CD4-positive, alpha-beta memory T cell (primary cell): ENCODE measurements around the gene BLID. TPM values are rescaled to one million over a fixed set of nuclear protein-coding genes. Genes with fewer than 3 reads are reported as not detected.

Source experiments
- CTCF ChIA-PET: fragments of 350-600 bp; sonication (Branson Sonifier 250); formaldehyde crosslinking; loops from one replicate; lab custom pipeline; 2021; ENCODE audit warnings: inconsistent platforms; ENCODE audit not compliant: partially characterized antibody; lab: Charles Lee
- POLR2A ChIA-PET: fragments of 350-600 bp; sonication (Branson Sonifier 250); formaldehyde crosslinking; loops from one replicate; lab custom pipeline; 2021; ENCODE audit not compliant: partially characterized antibody; lab: Charles Lee
- DNase-seq, 5 donors: peaks; one replicate each; pipeline versions ENCODE4 v3.0.0 to v3.0.0-alpha.2; 2020 to 2022; ENCODE audit warnings: mixed read lengths in 1 of 5
- H3K27ac ChIP-seq: one replicate; pipeline ENCODE4 v1.7.0; 2013; ENCODE audit warnings: low read depth, low read length
- H3K27me3 ChIP-seq: 2 replicates; pipeline ENCODE4 v1.7.0; 2013; ENCODE audit warnings: mild to moderate bottlenecking, low read length, moderate library complexity; ENCODE audit not compliant: insufficient read depth
- H3K36me3 ChIP-seq: 2 replicates; pipeline ENCODE4 v1.7.0; 2013; ENCODE audit warnings: mild to moderate bottlenecking, low read length, moderate library complexity; ENCODE audit not compliant: insufficient read depth
- H3K4me1 ChIP-seq: 2 replicates; pipeline ENCODE4 v1.7.0; 2013; ENCODE audit warnings: mild to moderate bottlenecking, low read length, moderate library complexity; ENCODE audit not compliant: insufficient read depth
- H3K4me3 ChIP-seq, 2 donors: one replicate each; pipeline ENCODE4 v1.7.0; 2013; ENCODE audit warnings: low read length in 2 of 2, mild to moderate bottlenecking in 1 of 2
- H3K9me3 ChIP-seq, 2 donors: one replicate each; pipeline ENCODE4 v1.7.0; 2013; ENCODE audit warnings: low read length in 2 of 2, control low read depth in 1 of 2; ENCODE audit not compliant: control insufficient read depth in 1 of 2
- H3K27ac Mint-ChIP-seq, 7 donors: one replicate each; pipeline ENCODE4 v1.8.0; 2020 to 2021; ENCODE audit warnings: mixed read lengths in 7 of 7, mild to moderate bottlenecking in 6 of 7, inconsistent platforms in 3 of 7, moderate library complexity in 3 of 7
- H3K27me3 Mint-ChIP-seq, 2 donors: one replicate each; pipeline ENCODE4 v1.8.0; 2020 to 2021; ENCODE audit warnings: mixed read lengths in 2 of 2
- H3K36me3 Mint-ChIP-seq, 2 donors: one replicate each; pipeline ENCODE4 v1.8.0; 2020 to 2021; ENCODE audit warnings: mixed read lengths in 2 of 2, inconsistent platforms in 1 of 2, mild to moderate bottlenecking in 1 of 2
- H3K4me1 Mint-ChIP-seq, 4 donors: one replicate each; pipeline ENCODE4 v1.8.0; 2020 to 2021; ENCODE audit warnings: mixed read lengths in 4 of 4, mild to moderate bottlenecking in 1 of 4
- H3K4me3 Mint-ChIP-seq, 8 donors: one replicate each; pipeline ENCODE4 v1.8.0; 2020 to 2021; ENCODE audit warnings: mixed read lengths in 8 of 8, mild to moderate bottlenecking in 7 of 8, moderate library complexity in 6 of 8, inconsistent platforms in 3 of 8
- H3K9me3 Mint-ChIP-seq, 8 donors: one replicate each; pipeline ENCODE4 v1.8.0; 2020 to 2021; ENCODE audit warnings: mixed read lengths in 8 of 8, mild to moderate bottlenecking in 5 of 8, inconsistent platforms in 3 of 8, moderate library complexity in 1 of 8
- intact Hi-C: fragments of 100-400 bp; cut with micrococcal nuclease; formaldehyde crosslinking; loops from one replicate; pipeline ENCODE4 v1.15.1; 2023
- polyA plus RNA-seq, 2 donors: library from polyadenylated mRNA; unstranded; fragments of 300-500 nt; fragmentation: Illumina TruSeq; gene quantifications; one replicate each; pipeline ENCODE4 v1.2.3, GENCODE V29; 2021
- total RNA-seq, 2 experiments: library from RNA; stranded (reverse); gene quantifications; one replicate each; pipeline ENCODE4 v1.2.3, GENCODE V29; 2021

BLID gene
- total and polyA plus RNA-seq, 4 experiments from 2014 or later = not detected

- H3K4me1 ChIP-seq = no peaks in the 10 kb centered on the region
- no peaks in the 10 kb centered on the region for H3K9me3 ChIP-seq
- H3K27ac ChIP-seq = no peak overlapping the region
- peaks cover 0 to 3% (median 0%) of the 10 kb centered on the region in 8 donors for H3K9me3 Mint-ChIP-seq
- no peaks in the 10 kb centered on the region for H3K27me3 ChIP-seq
- POLR2A ChIA-PET = no interaction called here
- H3K4me3 Mint-ChIP-seq = no peak overlapping the region
- intact Hi-C loops = no loop called here
- H3K4me1 Mint-ChIP-seq = no peaks in the 10 kb centered on the region
- H3K27me3 Mint-ChIP-seq = peaks cover 1% of the 10 kb centered on the region in 2 donors
- DNase-seq = no peak
- H3K36me3 ChIP-seq = no peaks in the 10 kb centered on the region
- H3K4me3 ChIP-seq = no peak overlapping the region
- H3K36me3 Mint-ChIP-seq = no peaks in the 10 kb centered on the region
- H3K27ac Mint-ChIP-seq = no peak overlapping the region
- CTCF ChIA-PET = no interaction called here
Measured at GRCh38 chr11:122139595-122139866, 23.5 kb upstream of the BLID start.

GRCh38 chr11:122138744-122139594, 23.0 kb upstream of the BLID start:
- no peak overlapping the region for H3K27ac Mint-ChIP-seq
- ChIA-PET CTCF (no interaction called here), POLR2A (no interaction called here)
- Histone ChIP-seq H3K4me3 (no peak overlapping the region), H3K27me3 (no peaks in the 10 kb centered on the region), H3K4me1 (no peaks in the 10 kb centered on the region), H3K9me3 (no peaks in the 10 kb centered on the region), H3K36me3 (no peaks in the 10 kb centered on the region), H3K27ac (no peak overlapping the region)
- peaks cover 0 to 1% of the 10 kb centered on the region in 2 donors for H3K27me3 Mint-ChIP-seq
- H3K4me1 Mint-ChIP-seq = no peaks in the 10 kb centered on the region
- intact Hi-C loops = no loop called here
- no peaks in the 10 kb centered on the region for H3K36me3 Mint-ChIP-seq
- peaks cover 0 to 3% (median 0%) of the 10 kb centered on the region in 8 donors for H3K9me3 Mint-ChIP-seq
- H3K4me3 Mint-ChIP-seq = no peak overlapping the region
- no peak for DNase-seq

- no peak for DNase-seq
- Histone ChIP-seq H3K27ac (no peak overlapping the region), H3K4me1 (no peaks in the 10 kb centered on the region), H3K4me3 (no peak overlapping the region), H3K27me3 (no peaks in the 10 kb centered on the region), H3K9me3 (no peaks in the 10 kb centered on the region), H3K36me3 (no peaks in the 10 kb centered on the region)
- POLR2A ChIA-PET = no interaction called here
- H3K27me3 Mint-ChIP-seq = peaks cover 0 to under 1% of the 10 kb centered on the region in 2 donors
- H3K36me3 Mint-ChIP-seq = no peaks in the 10 kb centered on the region
- intact Hi-C loops = no loop called here
- no peak overlapping the region for H3K4me3 Mint-ChIP-seq
- CTCF ChIA-PET = no interaction called here
- H3K4me1 Mint-ChIP-seq = no peaks in the 10 kb centered on the region
- H3K27ac Mint-ChIP-seq = no peak overlapping the region
- peaks cover 0 to 3% (median 0%) of the 10 kb centered on the region in 8 donors for H3K9me3 Mint-ChIP-seq
Measured at GRCh38 chr11:122137078-122137793, 21.2 kb upstream of the BLID start.

- intact Hi-C loops = no loop called here
- H3K4me1 Mint-ChIP-seq = no peaks in the 10 kb centered on the region
- peaks cover 2 to 4% of the 10 kb centered on the region in 2 donors for H3K27me3 Mint-ChIP-seq
- no peaks in the 10 kb centered on the region for H3K36me3 Mint-ChIP-seq
- H3K4me1 ChIP-seq = no peaks in the 10 kb centered on the region
- no peak overlapping the region for H3K4me3 ChIP-seq
- H3K27ac ChIP-seq = no peak overlapping the region
- H3K27ac Mint-ChIP-seq = no peak overlapping the region
- no peak overlapping the region for H3K4me3 Mint-ChIP-seq
- H3K9me3 ChIP-seq = no peaks in the 10 kb centered on the region
- DNase-seq = no peak
- ChIA-PET CTCF (no interaction called here), POLR2A (no interaction called here)
- no peaks in the 10 kb centered on the region for H3K36me3 ChIP-seq
- peaks cover 0 to 3% (median 0%) of the 10 kb centered on the region in 8 donors for H3K9me3 Mint-ChIP-seq
- H3K27me3 ChIP-seq = no peaks in the 10 kb centered on the region
Measured at GRCh38 chr11:122131126-122131525, 15.1 kb upstream of the BLID start.

- H3K36me3 Mint-ChIP-seq = no peaks in the 10 kb centered on the region
- DNase-seq = no peak
- no peaks in the 10 kb centered on the region for H3K4me1 ChIP-seq
- POLR2A ChIA-PET = no interaction called here
- CTCF ChIA-PET = interaction anchor here (0.9 kb wide), 1 partner anchor 14 kb away, joined by 3 read pairs; no protein-coding TSS in a partner anchor
- no peaks in the 10 kb centered on the region for H3K36me3 ChIP-seq
- H3K27me3 ChIP-seq = no peaks in the 10 kb centered on the region
- H3K27ac ChIP-seq = no peak overlapping the region
- peaks cover 0 to 3% (median 0%) of the 10 kb centered on the region in 8 donors for H3K9me3 Mint-ChIP-seq
- peaks cover 4% of the 10 kb centered on the region in 2 donors for H3K27me3 Mint-ChIP-seq
- no peak overlapping the region for H3K4me3 Mint-ChIP-seq
- intact Hi-C loops = no loop called here
- H3K4me3 ChIP-seq = no peak overlapping the region
- H3K4me1 Mint-ChIP-seq = no peaks in the 10 kb centered on the region
- no peak overlapping the region for H3K27ac Mint-ChIP-seq
- H3K9me3 ChIP-seq = no peaks in the 10 kb centered on the region
Measured at GRCh38 chr11:122128146-122128545, 12.1 kb upstream of the BLID start.

GRCh38 chr11:122127020-122127419, 11.0 kb upstream of the BLID start:
- no peaks in the 10 kb centered on the region for H3K36me3 ChIP-seq
- Mint-ChIP-seq H3K27ac (no peak overlapping the region), H3K27me3 (peaks cover 4% of the 10 kb centered on the region in 2 donors), H3K36me3 (no peaks in the 10 kb centered on the region), H3K4me3 (no peak overlapping the region), H3K9me3 (peaks cover 0 to 3% (median 0%) of the 10 kb centered on the region in 8 donors), H3K4me1 (no peaks in the 10 kb centered on the region)
- no peak overlapping the region for H3K27ac ChIP-seq
- H3K4me1 ChIP-seq = no peaks in the 10 kb centered on the region
- ChIA-PET POLR2A (no interaction called here), CTCF (no interaction called here)
- no peaks in the 10 kb centered on the region for H3K9me3 ChIP-seq
- DNase-seq = no peak
- intact Hi-C loops = no loop called here
- H3K4me3 ChIP-seq = no peak overlapping the region
- no peaks in the 10 kb centered on the region for H3K27me3 ChIP-seq

- H3K36me3 ChIP-seq = no peaks in the 10 kb centered on the region
- no peak overlapping the region for H3K27ac Mint-ChIP-seq
- no peaks in the 10 kb centered on the region for H3K4me1 Mint-ChIP-seq
- intact Hi-C loops = no loop called here
- H3K4me3 ChIP-seq = no peak overlapping the region
- no peaks in the 10 kb centered on the region for H3K36me3 Mint-ChIP-seq
- H3K27ac ChIP-seq = no peak overlapping the region
- ChIA-PET POLR2A (no interaction called here), CTCF (no interaction called here)
- no peaks in the 10 kb centered on the region for H3K9me3 ChIP-seq
- H3K4me3 Mint-ChIP-seq = no peak overlapping the region
- DNase-seq = no peak
- no peaks in the 10 kb centered on the region for H3K27me3 ChIP-seq
- H3K27me3 Mint-ChIP-seq = peaks cover 0 to 4% of the 10 kb centered on the region in 2 donors
- H3K4me1 ChIP-seq = no peaks in the 10 kb centered on the region
- H3K9me3 Mint-ChIP-seq = peaks cover 0 to 3% (median 0%) of the 10 kb centered on the region in 8 donors
Measured at GRCh38 chr11:122126024-122126688, 10.1 kb upstream of the BLID start.
